Glutamatergic neuron (in vitro differentiated cells): ENCODE results near the gene MCAM. TPM values are rescaled to one million over a fixed set of nuclear protein-coding genes. Genes with fewer than 3 reads are reported as not detected.

Source experiments
- DNase-seq: peaks from one replicate; pipeline ENCODE4 v3.0.0; 2022
- H3K27ac Mint-ChIP-seq: one replicate; pipeline ENCODE4 v1.8.0; 2020; ENCODE audit warnings: mild to moderate bottlenecking, mixed read lengths, inconsistent platforms; ENCODE audit not compliant: unreplicated experiment
- H3K27me3 Mint-ChIP-seq: one replicate; pipeline ENCODE4 v1.8.0; 2020; ENCODE audit warnings: mild to moderate bottlenecking, moderate library complexity, mixed read lengths, inconsistent platforms; ENCODE audit not compliant: unreplicated experiment
- H3K36me3 Mint-ChIP-seq: one replicate; pipeline ENCODE4 v1.8.0; 2020; ENCODE audit warnings: mild to moderate bottlenecking, mixed read lengths, inconsistent platforms; ENCODE audit not compliant: unreplicated experiment
- H3K4me1 Mint-ChIP-seq: one replicate; pipeline ENCODE4 v1.8.0; 2020; ENCODE audit warnings: mild to moderate bottlenecking, low read depth, mixed read lengths, inconsistent platforms; ENCODE audit not compliant: unreplicated experiment
- H3K4me3 Mint-ChIP-seq: one replicate; pipeline ENCODE4 v1.8.0; 2020; ENCODE audit warnings: mild to moderate bottlenecking, mixed read lengths, inconsistent platforms; ENCODE audit not compliant: unreplicated experiment
- H3K9me3 Mint-ChIP-seq: one replicate; pipeline ENCODE4 v1.8.0; 2020; ENCODE audit warnings: mild to moderate bottlenecking, moderate library complexity, mixed read lengths, inconsistent platforms; ENCODE audit not compliant: unreplicated experiment
- total RNA-seq: library from RNA; stranded (reverse); fragmentation: NEBNext Ultra II Directional; extraction: Animal tissue kit (Norgen Biotek cat#: 25700); gene quantifications from one replicate; pipeline ENCODE4 v1.2.1, GENCODE V29; 2021; ENCODE audit not compliant: unreplicated experiment
- TF ChIP-seq, protein P1 (sequence below): fragments of 200-600 bp; sonication (generic); IDR thresholded peaks from one replicate; pipeline ENCODE4 v1.5.0; 2021; ENCODE audit not compliant: partially characterized antibody, unreplicated experiment

MCAM gene
- total RNA-seq, 1 donor from 2014 or later, result 11.4 TPM

DNA sequence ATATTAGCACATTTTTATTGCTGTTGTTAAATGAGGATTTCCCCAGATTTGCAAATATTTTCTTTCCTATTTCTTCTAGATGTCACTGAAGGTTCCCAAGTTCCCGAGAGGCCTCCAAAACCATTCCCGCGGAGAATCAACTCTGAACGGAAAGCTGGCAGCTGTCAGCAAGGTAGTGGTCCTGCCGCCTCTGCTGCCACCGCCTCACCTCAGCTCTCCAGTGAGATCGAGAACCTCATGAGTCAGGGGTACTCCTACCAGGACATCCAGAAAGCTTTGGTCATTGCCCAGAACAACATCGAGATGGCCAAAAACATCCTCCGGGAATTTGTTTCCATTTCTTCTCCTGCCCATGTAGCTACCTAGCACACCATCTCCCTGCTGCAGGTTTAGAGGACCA is 17.5 kb downstream of the MCAM start:
- TF ChIP-seq, protein P1, sequence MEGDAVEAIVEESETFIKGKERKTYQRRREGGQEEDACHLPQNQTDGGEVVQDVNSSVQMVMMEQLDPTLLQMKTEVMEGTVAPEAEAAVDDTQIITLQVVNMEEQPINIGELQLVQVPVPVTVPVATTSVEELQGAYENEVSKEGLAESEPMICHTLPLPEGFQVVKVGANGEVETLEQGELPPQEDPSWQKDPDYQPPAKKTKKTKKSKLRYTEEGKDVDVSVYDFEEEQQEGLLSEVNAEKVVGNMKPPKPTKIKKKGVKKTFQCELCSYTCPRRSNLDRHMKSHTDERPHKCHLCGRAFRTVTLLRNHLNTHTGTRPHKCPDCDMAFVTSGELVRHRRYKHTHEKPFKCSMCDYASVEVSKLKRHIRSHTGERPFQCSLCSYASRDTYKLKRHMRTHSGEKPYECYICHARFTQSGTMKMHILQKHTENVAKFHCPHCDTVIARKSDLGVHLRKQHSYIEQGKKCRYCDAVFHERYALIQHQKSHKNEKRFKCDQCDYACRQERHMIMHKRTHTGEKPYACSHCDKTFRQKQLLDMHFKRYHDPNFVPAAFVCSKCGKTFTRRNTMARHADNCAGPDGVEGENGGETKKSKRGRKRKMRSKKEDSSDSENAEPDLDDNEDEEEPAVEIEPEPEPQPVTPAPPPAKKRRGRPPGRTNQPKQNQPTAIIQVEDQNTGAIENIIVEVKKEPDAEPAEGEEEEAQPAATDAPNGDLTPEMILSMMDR, result no peak
- Mint-ChIP-seq H3K4me3 (no peak overlapping the region), H3K27me3 (no peaks in the 10 kb centered on the region), H3K27ac (no peak overlapping the region), H3K4me1 (no peaks in the 10 kb centered on the region), H3K9me3 (no peaks in the 10 kb centered on the region), H3K36me3 (no peaks in the 10 kb centered on the region)
- DNase-seq, result no peak

DNA sequence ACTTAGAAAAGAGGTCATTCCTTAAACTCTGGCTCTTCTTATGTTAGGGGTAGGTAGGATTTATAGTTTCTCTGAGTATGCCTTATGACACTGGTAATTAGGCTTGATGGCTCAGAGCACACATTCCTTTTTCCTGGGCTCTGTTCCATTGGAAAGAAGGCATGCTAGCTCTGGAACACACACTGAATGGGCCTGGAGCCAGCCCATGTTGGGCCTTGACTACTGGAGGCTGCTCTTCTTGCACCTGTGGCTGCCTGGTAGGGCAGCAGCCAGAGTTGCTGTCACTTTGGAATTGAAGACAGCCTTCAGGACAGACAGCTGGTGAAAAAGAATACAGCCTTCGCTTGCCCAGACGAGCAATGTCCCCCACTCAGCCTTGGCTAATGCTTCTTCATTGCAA is 18.2 kb downstream of the MCAM start:
- DNase-seq, result no peak
- Mint-ChIP-seq H3K27ac (no peak overlapping the region), H3K9me3 (no peaks in the 10 kb centered on the region), H3K27me3 (no peaks in the 10 kb centered on the region), H3K4me1 (no peaks in the 10 kb centered on the region), H3K4me3 (no peak overlapping the region), H3K36me3 (no peaks in the 10 kb centered on the region)
- TF ChIP-seq, protein P1, result no peak

DNA sequence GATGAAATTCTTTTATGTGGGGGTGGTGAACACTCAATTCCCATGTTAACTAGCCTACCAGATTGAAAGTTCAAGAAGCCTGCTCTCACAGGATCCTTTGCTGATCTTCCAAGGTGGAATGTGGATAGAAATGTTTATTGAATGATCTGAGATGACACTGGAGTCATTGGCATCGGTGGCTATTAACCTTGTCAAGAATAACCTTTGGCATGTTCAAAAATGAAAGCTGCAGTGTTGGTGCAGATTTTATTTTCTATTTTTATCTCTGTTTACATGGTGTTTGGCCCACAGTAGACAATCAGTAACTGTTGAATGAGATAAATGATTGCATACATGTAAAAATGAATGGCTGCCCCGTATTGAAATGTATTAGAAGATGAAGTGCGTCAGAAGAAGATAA is 19.0 kb downstream of the MCAM start:
- TF ChIP-seq, protein P1, result no peak
- Mint-ChIP-seq H3K27ac (no peak overlapping the region), H3K36me3 (no peaks in the 10 kb centered on the region), H3K27me3 (no peaks in the 10 kb centered on the region), H3K4me1 (no peaks in the 10 kb centered on the region), H3K9me3 (no peaks in the 10 kb centered on the region), H3K4me3 (no peak overlapping the region)
- DNase-seq, result no peak

DNA sequence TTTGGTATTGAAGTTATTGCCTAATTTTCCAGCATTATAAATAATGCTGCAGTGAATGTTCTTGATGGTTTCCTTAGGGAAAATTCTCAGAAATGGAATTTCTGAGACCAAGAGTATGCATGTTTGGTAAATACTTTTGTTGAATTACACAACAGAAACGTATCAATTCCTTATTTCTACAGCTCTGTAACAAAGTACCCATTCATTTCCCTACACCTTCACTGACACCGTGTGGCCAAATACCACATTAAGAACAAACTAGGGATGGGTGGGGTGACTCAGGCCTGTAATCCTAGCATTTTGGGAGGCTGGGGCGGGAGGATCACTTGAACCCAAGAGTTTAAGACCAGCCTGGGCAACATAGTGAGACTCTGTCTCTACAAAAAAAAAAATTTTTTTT is 21.8 kb downstream of the MCAM start:
- TF ChIP-seq, protein P1, result no peak
- Mint-ChIP-seq H3K27ac (no peak overlapping the region), H3K27me3 (no peaks in the 10 kb centered on the region), H3K9me3 (no peaks in the 10 kb centered on the region), H3K36me3 (no peaks in the 10 kb centered on the region), H3K4me3 (no peak overlapping the region), H3K4me1 (no peaks in the 10 kb centered on the region)
- no peak for DNase-seq

DNA sequence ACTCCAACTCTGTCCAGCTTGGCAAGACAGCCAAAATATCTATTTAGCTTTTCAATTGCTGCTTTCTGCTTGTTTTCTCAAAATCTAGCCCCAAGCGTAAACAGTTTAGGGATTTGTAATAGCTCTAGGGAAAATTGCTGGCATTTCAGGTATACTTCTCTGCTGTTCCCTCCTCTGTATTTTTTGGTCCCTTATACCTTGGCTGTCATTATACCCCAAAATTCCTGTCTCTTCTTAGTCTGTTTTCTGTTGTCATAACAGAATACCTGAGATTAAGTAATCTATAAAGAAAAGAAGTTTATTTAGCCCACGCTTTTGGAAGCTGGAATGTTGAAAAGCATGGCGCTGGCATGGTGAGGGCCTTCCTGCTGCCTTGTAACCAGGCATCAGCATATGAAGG is 23.5 kb downstream of the MCAM start:
- TF ChIP-seq, protein P1, result no peak
- no peaks in the 10 kb centered on the region for H3K27me3 Mint-ChIP-seq

More for the DNA sequence above, 23.5 kb downstream of the MCAM start:
- no peak for DNase-seq
- no peak overlapping the region for H3K4me3 Mint-ChIP-seq
- H3K4me1 Mint-ChIP-seq, result no peaks in the 10 kb centered on the region
- no peaks in the 10 kb centered on the region for H3K9me3 Mint-ChIP-seq
- no peaks in the 10 kb centered on the region for H3K36me3 Mint-ChIP-seq
- no peak overlapping the region for H3K27ac Mint-ChIP-seq
